Keratinocyte (primary cell): ENCODE measurements around the gene CCDC27. TPM values are rescaled to one million over a fixed set of nuclear protein-coding genes. Genes with fewer than 3 reads are reported as not detected.

Source experiments
- DNase-seq: peaks from one replicate; pipeline ENCODE4 v3.0.0-alpha.2; 2011; ENCODE audit warnings: low read depth, missing footprints, low spot score
- FAIRE-seq: peaks from 2 replicates; lab custom pipeline; 2011; peaks lifted over from hg19 to GRCh38; lab: Jason Lieb, UNC
- H2AFZ ChIP-seq: 2 replicates; pipeline ENCODE4 v1.6.0; 2012; ENCODE audit warnings: low read length, control low read depth, inconsistent platforms; ENCODE audit not compliant: control insufficient read depth
- H3K27ac ChIP-seq: 2 replicates; pipeline ENCODE4 v1.5.1; 2011; ENCODE audit warnings: low read length; ENCODE audit not compliant: control insufficient read depth, insufficient read depth
- H3K27me3 ChIP-seq: 3 replicates; pipeline ENCODE4 v1.6.0; 2011; ENCODE audit warnings: low read length; ENCODE audit not compliant: control insufficient read depth, insufficient read depth; ENCODE audit errors: extremely low read depth
- H3K36me3 ChIP-seq, 2 experiments: 2 replicates in 1 of 2; 3 replicates in 1 of 2; pipeline ENCODE4 v1.5.1; 2011; ENCODE audit warnings: low read length in 2 of 2, mild to moderate bottlenecking in 1 of 2; ENCODE audit not compliant: control insufficient read depth in 2 of 2, insufficient read depth in 2 of 2; ENCODE audit errors: extremely low read depth in 1 of 2
- H3K4me1 ChIP-seq: 3 replicates; pipeline ENCODE4 v1.5.1; 2011; ENCODE audit warnings: low read length; ENCODE audit not compliant: control insufficient read depth, insufficient read depth; ENCODE audit errors: extremely low read depth
- H3K4me2 ChIP-seq: 3 replicates; pipeline ENCODE4 v1.6.0; 2011; ENCODE audit warnings: low read depth, low read length; ENCODE audit not compliant: control insufficient read depth, insufficient read depth; ENCODE audit errors: extremely low read depth
- H3K4me3 ChIP-seq, 3 experiments: fragments of 200-600 bp in 1 of 3; sonication (generic) in 1 of 3; 2 replicates in 2 of 3; 3 replicates in 1 of 3; pipeline ENCODE4 v1.5.1; 2011 to 2016; ENCODE audit warnings: low read length in 3 of 3, mild to moderate bottlenecking in 3 of 3, control low read depth in 2 of 3, inconsistent platforms in 1 of 3, low read depth in 1 of 3, mixed read lengths in 1 of 3, mixed run types in 1 of 3, moderate library complexity in 1 of 3; ENCODE audit not compliant: control insufficient read depth in 2 of 3, insufficient read depth in 2 of 3; ENCODE audit errors: extremely low read depth in 1 of 3
- H3K79me2 ChIP-seq: 2 replicates; pipeline ENCODE4 v1.6.0; 2012; ENCODE audit warnings: low read length; ENCODE audit not compliant: control insufficient read depth, insufficient read depth
- H3K9ac ChIP-seq: 3 replicates; pipeline ENCODE4 v1.6.0; 2011; ENCODE audit warnings: low read length; ENCODE audit not compliant: control insufficient read depth, insufficient read depth; ENCODE audit errors: extremely low read depth
- H3K9me1 ChIP-seq: 3 replicates; pipeline ENCODE4 v1.6.0; 2011; ENCODE audit warnings: low read length; ENCODE audit not compliant: control insufficient read depth, insufficient read depth; ENCODE audit errors: extremely low read depth
- H3K9me3 ChIP-seq: 2 replicates; pipeline ENCODE4 v1.5.1; 2012; ENCODE audit warnings: low read depth, low read length; ENCODE audit not compliant: control insufficient read depth
- H4K20me1 ChIP-seq: 3 replicates; pipeline ENCODE4 v1.6.0; 2011; ENCODE audit warnings: low read length; ENCODE audit not compliant: control insufficient read depth, insufficient read depth; ENCODE audit errors: extremely low read depth
- CTCF ChIP-seq, 3 experiments: IDR thresholded peaks in 1 of 3; conservative IDR thresholded peaks in 1 of 3; optimal IDR thresholded peaks in 1 of 3; 2 replicates in 2 of 3; 3 replicates in 1 of 3; pipeline versions ENCODE3 to v1.5.1; 2011; ENCODE audit warnings: low read length in 3 of 3, mild to moderate bottlenecking in 3 of 3, moderate library complexity in 2 of 3, control low read depth in 1 of 3, inconsistent platforms in 1 of 3; ENCODE audit not compliant: insufficient read depth in 2 of 3; ENCODE audit errors: extremely low read depth in 1 of 3
- EZH2 ChIP-seq: IDR thresholded peaks from one replicate; pipeline ENCODE4 v1.6.1; 2012; ENCODE audit warnings: inconsistent platforms, mild to moderate bottlenecking, low read length, moderate library complexity
- dilution Hi-C: fragments of 300-500 bp; cut with MboI; formaldehyde crosslinking; loops from one replicate; pipeline ENCODE4 v1.7.0; 2020; ENCODE audit warnings: low sequenced_read_pairs; ENCODE audit not compliant: extremely low pct_ligation_motif_present
- polyA plus RNA-seq, 5 experiments: library from polyadenylated mRNA; depleted of rRNA in 3 of 5; stranded (reverse) in 3 of 5; stranded (forward) in 1 of 5; unstranded in 1 of 5; fragments of >200 nt; gene quantifications; 1 replicate in 1 of 5; 2 replicates in 3 of 5; 3 replicates in 1 of 5; pipeline versions ENCODE4 v1.2.1 to v1.2.3, GENCODE V29; 2011 to 2012; ENCODE audit warnings: missing spikeins in 2 of 5, low read depth in 1 of 5, low replicate concordance in 1 of 5

Gene CCDC27
- polyA plus RNA-seq, 1 donor (not counting 4 experiments of a cell fraction or from before 2014, with no cell fraction given), result not detected

GRCh38 chr1:3811595-3811911 is 59.3 kb downstream of the CCDC27 start:
- dilution Hi-C loops, result no loop called here
- FAIRE-seq, result no peak
- Histone ChIP-seq H3K4me2 (no peak overlapping the region), H3K36me3 (peaks cover 0 to 4% of the 10 kb centered on the region in 2 experiments), H3K9ac (no peak overlapping the region), H3K9me1 (no peaks in the 10 kb centered on the region), H2AFZ (no peak overlapping the region), H3K27ac (no peak overlapping the region), H3K4me1 (no peaks in the 10 kb centered on the region), H3K27me3 (no peaks in the 10 kb centered on the region), H3K4me3 (no peak overlapping the region), H4K20me1 (no peaks in the 10 kb centered on the region), H3K79me2 (no peaks in the 10 kb centered on the region), H3K9me3 (no peaks in the 10 kb centered on the region)
- TF ChIP-seq EZH2 (no peak), CTCF (optimal IDR thresholded peaks at IDR 0.05 in 1 of 3, IDR thresholded peaks at IDR 0.05 in 1 of 3, conservative IDR thresholded peaks at IDR 0.05 in 1 of 3; ENCODE audit: extremely low read depth in 1 of 3, insufficient read depth in 2 of 3, low read length in 3 of 3) (no peak)
- DNase-seq, result no peak

GRCh38 chr1:3814065-3814464 is 61.8 kb downstream of the CCDC27 start:
- FAIRE-seq (no peak), DNase-seq (no peak)
- Histone ChIP-seq H3K9me3 (no peaks in the 10 kb centered on the region), H2AFZ (no peak overlapping the region), H3K4me2 (no peak overlapping the region), H3K36me3 (peaks cover 0 to 4% of the 10 kb centered on the region in 2 experiments), H3K9me1 (no peaks in the 10 kb centered on the region), H3K4me1 (peaks cover 1% of the 10 kb centered on the region), H3K4me3 (no peak overlapping the region), H3K9ac (no peak overlapping the region), H3K27me3 (no peaks in the 10 kb centered on the region), H3K79me2 (no peaks in the 10 kb centered on the region), H4K20me1 (no peaks in the 10 kb centered on the region), H3K27ac (no peak overlapping the region)
- TF ChIP-seq EZH2, result no peak
- TF ChIP-seq CTCF (optimal IDR thresholded peaks at IDR 0.05 in 1 of 3, IDR thresholded peaks at IDR 0.05 in 1 of 3, conservative IDR thresholded peaks at IDR 0.05 in 1 of 3; ENCODE audit: extremely low read depth in 1 of 3, insufficient read depth in 2 of 3, low read length in 3 of 3), result no peak
- dilution Hi-C loops, result no loop called here
